Panc1 (cell line): Measurements from ENCODE around the gene TSKU. TPM values are rescaled to one million over a fixed set of nuclear protein-coding genes. Genes with fewer than 3 reads are reported as not detected.

Experiments used
- ATAC-seq: fragments of 200-7000 bp; cut with Tn5 transposase; 2 replicates; pipeline ENCODE4 v1.9.1; 2020; ENCODE audit warnings: mild to moderate bottlenecking, moderate library complexity
- BruUV-seq: library from RNA; stranded (reverse); fragments of 400-500 nt; replicated peaks from 2 replicates; lab custom pipeline; 2021; lab: Mats Ljungman, UMichigan
- CTCF ChIA-PET: fragments of 300-600 bp; sonication (Branson Sonifier 250); formaldehyde crosslinking; loops from one replicate; lab custom pipeline; 2022; ENCODE audit warnings: antibody characterized with exemption; lab: Charles Lee
- POLR2A ChIA-PET: fragments of 300-600 bp; sonication (Branson Sonifier 250); formaldehyde crosslinking; loops from one replicate; lab custom pipeline; 2022; ENCODE audit warnings: antibody characterized with exemption; lab: Charles Lee
- DNase-seq: peaks from one replicate; pipeline ENCODE4 v3.0.0-alpha.2; 2010; ENCODE audit warnings: low read depth, low spot score
- H3K27ac ChIP-seq: 2 replicates; pipeline ENCODE4 v1.5.1; 2011; ENCODE audit warnings: mild to moderate bottlenecking, low read length, inconsistent platforms
- H3K27me3 ChIP-seq: fragments of 200-500 bp; sonication (Bioruptor generic); 2 replicates; pipeline ENCODE4 v1.6.0; 2014; ENCODE audit warnings: low read length, inconsistent platforms; ENCODE audit not compliant: control insufficient read depth, insufficient read depth
- H3K36me3 ChIP-seq: fragments of 200-500 bp; sonication (Bioruptor generic); 2 replicates; pipeline ENCODE4 v1.5.1; 2014; ENCODE audit warnings: inconsistent platforms, mild to moderate bottlenecking, low read length, moderate library complexity; ENCODE audit not compliant: control insufficient read depth, insufficient read depth
- H3K4me1 ChIP-seq: 2 replicates; pipeline ENCODE4 v1.5.1; 2011; ENCODE audit warnings: inconsistent platforms, mild to moderate bottlenecking, low read length, moderate library complexity; ENCODE audit not compliant: control insufficient read depth, insufficient read depth
- H3K4me3 ChIP-seq, 2 experiments: 2 replicates each; pipeline ENCODE4 v1.5.1; 2011 to 2012; ENCODE audit warnings: low read depth in 2 of 2, low read length in 2 of 2, mild to moderate bottlenecking in 2 of 2, inconsistent platforms in 1 of 2, moderate library complexity in 1 of 2
- H3K9me3 ChIP-seq: fragments of 200-500 bp; sonication (Bioruptor generic); 2 replicates; pipeline ENCODE4 v1.5.1; 2014; ENCODE audit warnings: low read depth, mild to moderate bottlenecking, inconsistent platforms, low read length, moderate library complexity; ENCODE audit not compliant: control insufficient read depth, insufficient read depth
- CTCF ChIP-seq: fragments of 450-650 bp; IDR thresholded peaks from 2 replicates; pipeline ENCODE4 v1.5.1; 2017; ENCODE audit warnings: mild to moderate bottlenecking
- POLR2AphosphoS5 ChIP-seq: IDR thresholded peaks from 2 replicates; pipeline ENCODE4 v1.6.1; 2012; ENCODE audit warnings: mild to moderate bottlenecking, low read depth, low read length, moderate library complexity
- SIN3A ChIP-seq: IDR thresholded peaks from 2 replicates; pipeline ENCODE4 v1.6.1; 2012; ENCODE audit warnings: low read depth, mild to moderate bottlenecking, low read length, moderate library complexity, borderline replicate concordance; ENCODE audit not compliant: insufficient read depth
- TCF7L2 ChIP-seq: IDR thresholded peaks from 2 replicates; pipeline ENCODE4 v1.6.1; 2011; ENCODE audit warnings: mild to moderate bottlenecking, low read depth, low read length, inconsistent platforms
- in situ Hi-C: cut with HindIII; loops from 2 replicates; pipeline ENCODE4 v1.10.0; 2016; ENCODE audit warnings: low sequenced_read_pairs, low pct_unique_long_range_greater_than_20kb
- intact Hi-C: fragments of 100-400 bp; cut with micrococcal nuclease; formaldehyde crosslinking; loops from one replicate; pipeline ENCODE4 v1.10.0; 2022; ENCODE audit not compliant: unreplicated experiment
- total RNA-seq: library from RNA; stranded (reverse); gene quantifications from one replicate; pipeline ENCODE4 v1.2.1, GENCODE V29; 2021; ENCODE audit not compliant: unreplicated experiment
- TF ChIP-seq, protein P1 (sequence below), 2 experiments: IDR thresholded peaks; 2 replicates each; pipeline ENCODE4 v1.6.1; 2011 to 2012; ENCODE audit warnings: low read depth in 2 of 2, control low read depth in 1 of 2, low read length in 1 of 2, mild to moderate bottlenecking in 1 of 2, moderate library complexity in 1 of 2; ENCODE audit not compliant: insufficient read depth in 1 of 2

The TSKU gene
- total RNA-seq, 1 experiment from 2014 or later = 31.4 TPM

GRCh38 chr11:76807206-76807875 lies 24.2 kb downstream of the TSKU start:
- no TSS peak for BruUV-seq
- H3K9me3 ChIP-seq = no peaks in the 10 kb centered on the region
- ATAC-seq = peak; percentile 96
- no peaks in the 10 kb centered on the region for H3K36me3 ChIP-seq
- POLR2A ChIA-PET = no interaction called here
- intact Hi-C loops (loop anchor here (1.0 to 5.0 kb wide), 3 partner anchors 73 to 230 kb away; no protein-coding TSS in a partner anchor), in situ Hi-C loops (no loop called here)
- DNase-seq = peak; percentile 47
- TF ChIP-seq CTCF (peak; percentile 95), SIN3A (no peak), POLR2AphosphoS5 (no peak), TCF7L2 (no peak)
- TF ChIP-seq, protein P1, sequence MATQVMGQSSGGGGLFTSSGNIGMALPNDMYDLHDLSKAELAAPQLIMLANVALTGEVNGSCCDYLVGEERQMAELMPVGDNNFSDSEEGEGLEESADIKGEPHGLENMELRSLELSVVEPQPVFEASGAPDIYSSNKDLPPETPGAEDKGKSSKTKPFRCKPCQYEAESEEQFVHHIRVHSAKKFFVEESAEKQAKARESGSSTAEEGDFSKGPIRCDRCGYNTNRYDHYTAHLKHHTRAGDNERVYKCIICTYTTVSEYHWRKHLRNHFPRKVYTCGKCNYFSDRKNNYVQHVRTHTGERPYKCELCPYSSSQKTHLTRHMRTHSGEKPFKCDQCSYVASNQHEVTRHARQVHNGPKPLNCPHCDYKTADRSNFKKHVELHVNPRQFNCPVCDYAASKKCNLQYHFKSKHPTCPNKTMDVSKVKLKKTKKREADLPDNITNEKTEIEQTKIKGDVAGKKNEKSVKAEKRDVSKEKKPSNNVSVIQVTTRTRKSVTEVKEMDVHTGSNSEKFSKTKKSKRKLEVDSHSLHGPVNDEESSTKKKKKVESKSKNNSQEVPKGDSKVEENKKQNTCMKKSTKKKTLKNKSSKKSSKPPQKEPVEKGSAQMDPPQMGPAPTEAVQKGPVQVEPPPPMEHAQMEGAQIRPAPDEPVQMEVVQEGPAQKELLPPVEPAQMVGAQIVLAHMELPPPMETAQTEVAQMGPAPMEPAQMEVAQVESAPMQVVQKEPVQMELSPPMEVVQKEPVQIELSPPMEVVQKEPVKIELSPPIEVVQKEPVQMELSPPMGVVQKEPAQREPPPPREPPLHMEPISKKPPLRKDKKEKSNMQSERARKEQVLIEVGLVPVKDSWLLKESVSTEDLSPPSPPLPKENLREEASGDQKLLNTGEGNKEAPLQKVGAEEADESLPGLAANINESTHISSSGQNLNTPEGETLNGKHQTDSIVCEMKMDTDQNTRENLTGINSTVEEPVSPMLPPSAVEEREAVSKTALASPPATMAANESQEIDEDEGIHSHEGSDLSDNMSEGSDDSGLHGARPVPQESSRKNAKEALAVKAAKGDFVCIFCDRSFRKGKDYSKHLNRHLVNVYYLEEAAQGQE (IDR thresholded peaks at IDR 0.05; ENCODE audit: insufficient read depth in 1 of 2, low read depth in 2 of 2, low read length in 1 of 2) = peak in 1 of 2 experiments; percentile 45; a peak in 1 of 4 replicates
- H3K27ac ChIP-seq = no peak overlapping the region
- CTCF ChIA-PET = interaction anchor here (0.6 to 6.9 kb wide), 3 partner anchors 84 to 284 kb away, joined by 3 to 42 read pairs (median 3); no protein-coding TSS in a partner anchor
- H3K4me1 ChIP-seq = 0 out of 2 replicates have a peak, but pooled peaks cover 4% of the 10 kb centered on the region
- H3K27me3 ChIP-seq = no peaks in the 10 kb centered on the region
- H3K4me3 ChIP-seq = peak overlapping the region in 1 of 2 experiments; percentile 29; a peak in 2 of 4 replicates

- no peak for TF ChIP-seq CTCF
- TF ChIP-seq SIN3A = no peak
- TF ChIP-seq TCF7L2 = no peak
- TF ChIP-seq POLR2AphosphoS5 = no peak
- ATAC-seq (no peak), DNase-seq (no peak)
- H3K27ac ChIP-seq = no peak overlapping the region
- intact Hi-C loops (loop anchor here (5.0 kb wide), 1 partner anchor 229 kb away; no protein-coding TSS in a partner anchor), in situ Hi-C loops (no loop called here)
- H3K36me3 ChIP-seq = no peaks in the 10 kb centered on the region
- ChIA-PET CTCF (interaction anchor here (0.5 to 6.9 kb wide), 5 partner anchors 12 to 283 kb away, joined by 3 to 42 read pairs (median 3); no protein-coding TSS in a partner anchor), POLR2A (no interaction called here)
- no peaks in the 10 kb centered on the region for H3K27me3 ChIP-seq
- 0 out of 2 replicates have a peak, but pooled peaks cover 4% of the 10 kb centered on the region for H3K4me1 ChIP-seq
- H3K4me3 ChIP-seq = no peak overlapping the region
- BruUV-seq = no TSS peak
- 0 out of 2 replicates have a peak, but pooled peaks cover 2% of the 10 kb centered on the region for H3K9me3 ChIP-seq
These were observed 25.0 kb downstream of the TSKU start for GRCh38 chr11:76808171-76808570.
